Neural progenitor cell (in vitro differentiated cells): ENCODE measurements around the gene TATDN3.

Source experiments
- EZH2 ChIP-seq: fragments of 200-600 bp; sonication (generic); IDR thresholded peaks from 2 replicates; pipeline ENCODE4 v1.6.1; 2017; ENCODE audit warnings: antibody characterized with exemption, mild to moderate bottlenecking, moderate library complexity
- TF ChIP-seq, protein P1 (sequence below): fragments of 200-600 bp; sonication (generic); IDR thresholded peaks from 2 replicates; pipeline ENCODE4 v1.5.1; 2017; ENCODE audit warnings: antibody characterized with exemption, mild to moderate bottlenecking

DNA sequence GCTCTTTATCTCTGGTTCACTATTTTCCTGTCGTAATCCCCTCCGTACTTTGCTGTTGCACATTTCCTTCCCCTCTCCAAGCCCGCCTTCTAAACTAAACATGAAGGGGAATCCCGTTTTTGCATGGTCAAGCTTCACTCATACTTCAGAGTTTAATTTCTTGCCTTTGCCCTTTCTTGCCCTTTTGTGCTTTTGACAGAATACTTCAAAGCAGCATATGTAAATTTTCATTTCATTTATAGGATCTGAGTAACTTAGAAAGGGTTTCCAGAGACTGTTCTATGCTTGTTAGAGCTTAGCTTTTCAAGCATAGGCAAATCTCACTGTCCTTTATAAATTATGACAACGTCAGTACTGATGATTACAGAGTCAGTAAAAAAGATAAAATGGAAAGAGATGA lies 28.0 kb downstream of the TATDN3 start:
- no peak for TF ChIP-seq EZH2
- TF ChIP-seq, protein P1, sequence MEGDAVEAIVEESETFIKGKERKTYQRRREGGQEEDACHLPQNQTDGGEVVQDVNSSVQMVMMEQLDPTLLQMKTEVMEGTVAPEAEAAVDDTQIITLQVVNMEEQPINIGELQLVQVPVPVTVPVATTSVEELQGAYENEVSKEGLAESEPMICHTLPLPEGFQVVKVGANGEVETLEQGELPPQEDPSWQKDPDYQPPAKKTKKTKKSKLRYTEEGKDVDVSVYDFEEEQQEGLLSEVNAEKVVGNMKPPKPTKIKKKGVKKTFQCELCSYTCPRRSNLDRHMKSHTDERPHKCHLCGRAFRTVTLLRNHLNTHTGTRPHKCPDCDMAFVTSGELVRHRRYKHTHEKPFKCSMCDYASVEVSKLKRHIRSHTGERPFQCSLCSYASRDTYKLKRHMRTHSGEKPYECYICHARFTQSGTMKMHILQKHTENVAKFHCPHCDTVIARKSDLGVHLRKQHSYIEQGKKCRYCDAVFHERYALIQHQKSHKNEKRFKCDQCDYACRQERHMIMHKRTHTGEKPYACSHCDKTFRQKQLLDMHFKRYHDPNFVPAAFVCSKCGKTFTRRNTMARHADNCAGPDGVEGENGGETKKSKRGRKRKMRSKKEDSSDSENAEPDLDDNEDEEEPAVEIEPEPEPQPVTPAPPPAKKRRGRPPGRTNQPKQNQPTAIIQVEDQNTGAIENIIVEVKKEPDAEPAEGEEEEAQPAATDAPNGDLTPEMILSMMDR: no peak
